HL-60 (cell line): ENCODE results near the gene RASAL2.

Experiments
- DNase-seq, 2 experiments: peaks; one replicate each; pipeline ENCODE4 v3.0.0-alpha.2; 2010 to 2020; ENCODE audit warnings: low read depth in 1 of 2, low spot score in 1 of 2
- H3K27ac ChIP-seq: fragments of 250-450 bp; sonication (Bioruptor Pico); replicated peaks from 2 replicates; pipeline ENCODE4 v1.5.1; 2020; ENCODE audit warnings: mild to moderate bottlenecking, moderate library complexity
- H3K27me3 ChIP-seq: fragments of 250-450 bp; sonication (Bioruptor Pico); 2 replicates; pipeline ENCODE4 v1.5.1; 2021; ENCODE audit warnings: mild to moderate bottlenecking, moderate library complexity; ENCODE audit not compliant: insufficient read depth, poor library complexity, severe bottlenecking
- H3K4me3 ChIP-seq: replicated peaks from 2 replicates; pipeline ENCODE4 v1.5.1; 2011; ENCODE audit warnings: mild to moderate bottlenecking, control low read depth, low read length; ENCODE audit not compliant: insufficient read depth
- GABPA ChIP-seq: IDR thresholded peaks from 2 replicates; pipeline ENCODE4 v1.6.1; 2012; ENCODE audit warnings: low read depth
- POLR2AphosphoS5 ChIP-seq: IDR thresholded peaks from 2 replicates; pipeline ENCODE4 v1.6.1; 2012; ENCODE audit warnings: low read depth
- REST ChIP-seq: IDR thresholded peaks from 2 replicates; pipeline ENCODE4 v1.6.1; 2012; ENCODE audit warnings: low read depth; ENCODE audit not compliant: insufficient replicate concordance
- SPI1 ChIP-seq: IDR thresholded peaks from 2 replicates; pipeline ENCODE4 v1.6.1; 2012; ENCODE audit warnings: low read depth, mild to moderate bottlenecking, borderline replicate concordance
- TF ChIP-seq, protein P1 (sequence below): IDR thresholded peaks from one replicate; pipeline ENCODE4 v1.5.1; 2011; ENCODE audit warnings: low read length, control low read depth, inconsistent platforms; ENCODE audit not compliant: insufficient read depth

Gene RASAL2

GRCh38 chr1:178091986-178092745 lies 1.7 kb upstream of the RASAL2 start:
- H3K27ac ChIP-seq = no peak overlapping the region
- H3K4me3 ChIP-seq = no peak overlapping the region

GRCh38 chr1:178092878-178093493 lies 918 bp upstream of the RASAL2 start:
- H3K27ac ChIP-seq = peak overlapping the region; percentile 65
- H3K27me3 ChIP-seq = no peaks in the 10 kb centered on the region
- peak overlapping the region; percentile 99 for H3K4me3 ChIP-seq
- TF ChIP-seq POLR2AphosphoS5 (no peak), SPI1 (no peak), REST (no peak), GABPA (no peak)
- TF ChIP-seq, protein P1, sequence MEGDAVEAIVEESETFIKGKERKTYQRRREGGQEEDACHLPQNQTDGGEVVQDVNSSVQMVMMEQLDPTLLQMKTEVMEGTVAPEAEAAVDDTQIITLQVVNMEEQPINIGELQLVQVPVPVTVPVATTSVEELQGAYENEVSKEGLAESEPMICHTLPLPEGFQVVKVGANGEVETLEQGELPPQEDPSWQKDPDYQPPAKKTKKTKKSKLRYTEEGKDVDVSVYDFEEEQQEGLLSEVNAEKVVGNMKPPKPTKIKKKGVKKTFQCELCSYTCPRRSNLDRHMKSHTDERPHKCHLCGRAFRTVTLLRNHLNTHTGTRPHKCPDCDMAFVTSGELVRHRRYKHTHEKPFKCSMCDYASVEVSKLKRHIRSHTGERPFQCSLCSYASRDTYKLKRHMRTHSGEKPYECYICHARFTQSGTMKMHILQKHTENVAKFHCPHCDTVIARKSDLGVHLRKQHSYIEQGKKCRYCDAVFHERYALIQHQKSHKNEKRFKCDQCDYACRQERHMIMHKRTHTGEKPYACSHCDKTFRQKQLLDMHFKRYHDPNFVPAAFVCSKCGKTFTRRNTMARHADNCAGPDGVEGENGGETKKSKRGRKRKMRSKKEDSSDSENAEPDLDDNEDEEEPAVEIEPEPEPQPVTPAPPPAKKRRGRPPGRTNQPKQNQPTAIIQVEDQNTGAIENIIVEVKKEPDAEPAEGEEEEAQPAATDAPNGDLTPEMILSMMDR = no peak
- peak in 1 of 2 experiments; percentile 25 for DNase-seq

More at GRCh38 chr1:178091986-178092745, 1.7 kb upstream of the RASAL2 start:
- DNase-seq = no peak
- TF ChIP-seq GABPA (no peak), SPI1 (no peak), POLR2AphosphoS5 (no peak), REST (no peak)
- TF ChIP-seq, protein P1 = no peak
- H3K27me3 ChIP-seq = no peaks in the 10 kb centered on the region

- DNase-seq = peak; percentile 79 to 94
- H3K27ac ChIP-seq = peak overlapping the region; percentile 65
- TF ChIP-seq, protein P1 = no peak
- peak; percentile 30; the same call in 1 of the 2 replicates for TF ChIP-seq POLR2AphosphoS5
Observed at GRCh38 chr1:178093494-178093950, 382 bp upstream of the RASAL2 start.

More at GRCh38 chr1:178093494-178093950, 382 bp upstream of the RASAL2 start:
- Histone ChIP-seq H3K4me3 (peak overlapping the region; percentile 99), H3K27me3 (no peaks in the 10 kb centered on the region)
